Effector memory CD8-positive, alpha-beta T cell (primary cell): Measurements from ENCODE around the gene MUC22.
"Not testable (repeated sequence)": the region's sequence is repeated elsewhere in the genome, so short reads cannot be mapped to it uniquely, and the experiment has no call there.

Source experiments
- ATAC-seq: fragments of 150-1000 bp; cut with Tn5 transposase; replicated peaks from 2 replicates; pipeline ENCODE4 v1.10.0; 2021; ENCODE audit warnings: mild to moderate bottlenecking, moderate library complexity
- DNase-seq, 3 experiments: peaks; one replicate each; pipeline ENCODE4 v3.0.0; 2021
- H3K27ac Mint-ChIP-seq, 2 donors: one replicate each; pipeline ENCODE4 v1.8.0; 2022; ENCODE audit warnings: mild to moderate bottlenecking in 2 of 2, mixed read lengths in 2 of 2, moderate library complexity in 2 of 2
- H3K27me3 Mint-ChIP-seq, 2 donors: one replicate each; pipeline ENCODE4 v1.8.0; 2022; ENCODE audit warnings: mixed read lengths in 2 of 2
- H3K36me3 Mint-ChIP-seq: one replicate; pipeline ENCODE4 v1.8.0; 2022; ENCODE audit warnings: mild to moderate bottlenecking, moderate library complexity, mixed read lengths; ENCODE audit not compliant: insufficient read depth
- H3K4me1 Mint-ChIP-seq, 2 donors: one replicate each; pipeline ENCODE4 v1.8.0; 2022; ENCODE audit warnings: low read depth in 2 of 2, mixed read lengths in 2 of 2
- H3K4me3 Mint-ChIP-seq, 2 donors: one replicate each; pipeline ENCODE4 v1.8.0; 2022; ENCODE audit warnings: mild to moderate bottlenecking in 2 of 2, mixed read lengths in 2 of 2, moderate library complexity in 2 of 2
- H3K9me3 Mint-ChIP-seq, 2 donors: one replicate each; pipeline ENCODE4 v1.8.0; 2022; ENCODE audit warnings: mixed read lengths in 2 of 2

Gene MUC22

DNA sequence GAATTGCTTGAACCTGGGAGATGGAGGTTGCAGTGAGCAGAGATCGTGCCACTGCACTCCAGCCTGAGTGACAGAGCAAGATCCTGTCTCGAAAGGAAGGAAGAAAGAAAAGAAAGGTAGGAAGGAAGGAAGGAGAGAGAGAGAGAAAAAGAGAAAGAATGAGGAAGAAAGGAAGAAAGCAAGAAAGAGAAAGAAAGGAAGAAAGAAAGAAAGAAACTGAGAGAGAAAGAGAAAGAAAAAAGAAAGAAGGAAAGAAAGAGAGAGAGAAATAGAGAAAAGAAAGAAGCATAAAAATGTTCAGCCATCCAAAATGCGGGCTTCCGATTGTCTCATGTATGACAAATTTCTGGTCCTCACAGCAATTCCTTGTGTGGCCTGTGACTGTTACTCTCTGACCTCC is 22.8 kb downstream of the MUC22 start:
- H3K4me3 Mint-ChIP-seq: no peak overlapping the region
- H3K36me3 Mint-ChIP-seq: no peaks in the 10 kb centered on the region
- H3K27ac Mint-ChIP-seq: no peak overlapping the region
- peaks cover 67 to 89% of the 10 kb centered on the region in 2 donors for H3K27me3 Mint-ChIP-seq
- ATAC-seq (no peak), DNase-seq (no peak)
- no peaks in the 10 kb centered on the region for H3K9me3 Mint-ChIP-seq
- H3K4me1 Mint-ChIP-seq: no peaks in the 10 kb centered on the region

DNA sequence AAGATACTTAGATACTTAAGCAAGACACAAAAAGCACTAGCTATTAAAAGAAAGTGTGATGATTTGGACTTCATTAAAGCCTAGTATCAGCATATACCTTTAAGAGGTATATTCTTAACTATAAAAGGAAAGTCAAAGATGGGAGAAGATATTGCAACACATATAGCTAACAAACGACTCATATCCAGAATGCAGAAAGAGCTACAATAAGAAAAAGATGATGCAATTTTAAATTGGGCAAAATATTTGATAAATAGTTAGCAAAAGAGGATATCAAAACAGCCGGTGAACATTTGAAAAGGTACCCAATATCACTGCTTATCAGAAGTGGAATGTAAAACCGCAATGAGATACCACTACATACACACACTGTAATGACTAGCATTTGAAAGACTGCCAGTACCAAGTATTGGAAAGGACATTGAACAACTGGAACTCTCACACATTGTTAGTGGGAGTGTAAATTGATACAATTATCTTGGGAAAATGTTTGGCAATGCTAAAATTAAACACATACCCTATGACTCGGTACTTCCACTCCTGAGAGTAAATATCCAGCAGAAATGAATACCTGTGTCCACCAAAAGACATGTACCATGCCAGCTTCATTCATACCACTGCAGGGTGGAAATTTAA is 25.7 kb downstream of the MUC22 start:
- no peak for ATAC-seq

DNA sequence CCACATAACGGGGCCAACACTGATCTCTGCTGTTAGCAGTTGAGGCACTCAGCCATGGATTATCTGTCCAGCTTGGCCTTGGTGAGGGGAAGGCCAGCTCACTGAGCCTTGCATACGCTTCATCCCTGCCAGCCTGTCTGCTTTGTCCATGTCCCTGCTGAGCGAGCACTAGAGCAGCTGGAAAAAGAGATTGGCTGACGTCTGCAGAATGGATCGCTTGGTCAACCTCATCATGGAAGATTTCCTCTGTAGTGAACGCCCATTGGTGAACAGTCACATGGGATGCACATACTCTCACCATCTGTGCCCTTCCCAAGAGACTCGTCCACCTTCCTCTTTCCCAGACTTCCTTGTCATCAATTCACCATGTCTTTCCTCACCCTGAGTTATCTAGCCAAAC is 26.9 kb downstream of the MUC22 start:
- no peak overlapping the region for H3K4me3 Mint-ChIP-seq
- DNase-seq (no peak), ATAC-seq (no peak)

More for the DNA sequence above, 25.7 kb downstream of the MUC22 start:
- no peak overlapping the region for H3K4me3 Mint-ChIP-seq
- H3K36me3 Mint-ChIP-seq: no peaks in the 10 kb centered on the region
- DNase-seq: no peak
- H3K27me3 Mint-ChIP-seq: peaks cover 60 to 88% of the 10 kb centered on the region in 2 donors
- no peak overlapping the region for H3K27ac Mint-ChIP-seq
- H3K4me1 Mint-ChIP-seq: no peaks in the 10 kb centered on the region
- H3K9me3 Mint-ChIP-seq: no peaks in the 10 kb centered on the region

DNA sequence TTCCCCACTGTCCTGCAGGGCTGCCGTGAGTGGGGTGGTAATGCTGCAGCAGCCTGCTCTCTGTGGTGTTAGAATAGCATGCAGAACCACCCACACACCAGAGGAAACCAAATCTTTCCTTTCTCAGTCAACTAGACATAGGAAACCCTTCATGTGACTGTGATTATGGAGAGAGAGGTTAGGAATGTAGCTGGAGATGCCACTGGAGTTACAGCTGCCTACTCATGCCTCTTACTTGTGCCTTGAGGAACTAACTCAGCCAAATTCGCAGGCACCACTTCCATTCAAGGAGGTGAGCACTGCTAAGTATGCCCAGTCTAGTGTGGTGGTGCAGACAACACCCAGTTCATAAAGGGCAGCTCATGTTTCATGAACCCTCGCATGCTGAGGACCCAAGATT is 27.4 kb downstream of the MUC22 start:
- no peaks in the 10 kb centered on the region for H3K36me3 Mint-ChIP-seq

More for the DNA sequence above, 26.9 kb downstream of the MUC22 start:
- H3K27me3 Mint-ChIP-seq: peaks cover 51 to 87% of the 10 kb centered on the region in 2 donors
- no peaks in the 10 kb centered on the region for H3K36me3 Mint-ChIP-seq
- no peaks in the 10 kb centered on the region for H3K4me1 Mint-ChIP-seq
- no peak overlapping the region for H3K27ac Mint-ChIP-seq
- no peaks in the 10 kb centered on the region for H3K9me3 Mint-ChIP-seq

DNA sequence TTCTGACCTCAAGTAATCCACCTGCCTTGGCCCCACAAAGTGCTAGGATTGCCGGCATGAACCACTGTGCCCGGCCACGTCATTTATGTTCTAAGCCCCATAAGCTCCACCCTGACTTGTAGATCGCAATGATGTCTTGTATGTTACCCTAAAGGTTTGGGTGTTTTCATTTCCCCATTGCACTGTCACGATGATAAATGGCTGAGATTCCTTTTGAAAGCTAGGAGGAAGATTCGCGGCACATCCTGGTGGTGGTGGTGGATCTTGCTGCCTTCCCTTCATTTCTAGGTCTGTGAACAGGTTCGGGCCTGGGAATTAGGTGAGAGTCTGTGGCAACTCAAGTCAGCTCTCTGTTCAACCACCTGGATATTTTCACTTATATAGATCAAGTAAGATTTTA is 28.3 kb downstream of the MUC22 start:
- Mint-ChIP-seq H3K9me3 (no peaks in the 10 kb centered on the region), H3K4me3 (no peak overlapping the region), H3K27me3 (peaks cover 38 to 88% of the 10 kb centered on the region in 2 donors), H3K27ac (no peak overlapping the region), H3K4me1 (peaks cover 2 to 4% of the 10 kb centered on the region in 2 donors), H3K36me3 (no peaks in the 10 kb centered on the region)
- no peak for DNase-seq
- ATAC-seq: no peak

More for the DNA sequence above, 27.4 kb downstream of the MUC22 start:
- ATAC-seq: no peak
- peaks cover 0 to under 1% of the 10 kb centered on the region in 2 donors for H3K4me1 Mint-ChIP-seq
- peaks cover 46 to 87% of the 10 kb centered on the region in 2 donors for H3K27me3 Mint-ChIP-seq
- H3K27ac Mint-ChIP-seq: no peak overlapping the region
- no peaks in the 10 kb centered on the region for H3K9me3 Mint-ChIP-seq
- H3K4me3 Mint-ChIP-seq: no peak overlapping the region
- no peak for DNase-seq

DNA sequence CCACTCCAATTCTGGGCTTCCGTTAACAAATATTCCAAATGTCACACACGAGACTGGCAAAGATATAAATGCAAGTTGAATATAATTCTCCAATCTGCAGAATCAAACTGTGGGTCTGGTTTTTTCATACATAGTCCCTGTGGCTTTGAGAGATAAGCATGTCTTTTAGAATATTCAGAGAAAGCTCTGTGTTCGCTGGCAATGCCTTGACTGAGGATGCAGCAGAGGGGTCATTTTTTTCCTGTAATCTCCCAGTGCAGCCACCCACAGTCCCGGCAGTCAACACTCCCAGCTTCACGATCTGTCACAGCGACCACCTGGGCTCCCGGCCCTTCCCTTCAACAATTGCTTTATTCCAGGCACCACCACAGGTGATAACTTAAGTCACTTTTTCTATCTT is 30.5 kb downstream of the MUC22 start:
- Mint-ChIP-seq H3K4me3 (no peak overlapping the region), H3K36me3 (no peaks in the 10 kb centered on the region), H3K27me3 (peaks cover 41 to 93% of the 10 kb centered on the region in 2 donors), H3K4me1 (peaks cover 2 to 4% of the 10 kb centered on the region in 2 donors), H3K27ac (no peak overlapping the region), H3K9me3 (no peaks in the 10 kb centered on the region)
- no peak for ATAC-seq
- DNase-seq: no peak

DNA sequence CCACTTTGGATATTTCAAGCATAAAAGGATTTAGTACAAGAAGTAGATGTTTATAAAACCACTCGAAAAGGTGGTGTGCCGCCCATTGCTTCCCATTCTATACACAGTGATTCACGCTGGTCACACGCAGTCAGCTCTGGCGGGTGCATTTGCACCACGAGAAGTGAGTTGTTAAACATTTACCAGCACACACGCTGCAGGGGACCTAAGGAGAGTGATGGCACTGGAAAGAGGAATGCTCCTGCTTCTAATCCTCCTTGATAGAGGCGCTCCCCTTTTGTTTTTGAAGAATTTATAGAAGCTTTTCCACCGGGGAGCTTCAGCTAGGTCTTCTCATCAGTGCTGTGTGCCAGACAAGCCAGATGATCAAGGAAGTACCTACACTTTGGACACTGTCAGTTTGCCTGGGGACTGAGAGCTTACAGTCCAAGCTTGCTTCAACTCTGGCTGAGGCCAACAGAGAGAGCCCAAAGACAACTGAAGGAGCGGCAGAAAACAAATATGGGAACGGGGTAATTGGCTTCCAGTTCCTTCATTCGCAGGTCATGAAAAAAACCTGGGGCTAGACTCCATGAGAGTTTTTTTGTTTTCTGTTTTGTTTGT is 31.2 kb downstream of the MUC22 start:
- Mint-ChIP-seq H3K4me1 (peaks cover 2 to 4% of the 10 kb centered on the region in 2 donors), H3K27me3 (peaks cover 45 to 96% of the 10 kb centered on the region in 2 donors)
- DNase-seq: no peak

DNA sequence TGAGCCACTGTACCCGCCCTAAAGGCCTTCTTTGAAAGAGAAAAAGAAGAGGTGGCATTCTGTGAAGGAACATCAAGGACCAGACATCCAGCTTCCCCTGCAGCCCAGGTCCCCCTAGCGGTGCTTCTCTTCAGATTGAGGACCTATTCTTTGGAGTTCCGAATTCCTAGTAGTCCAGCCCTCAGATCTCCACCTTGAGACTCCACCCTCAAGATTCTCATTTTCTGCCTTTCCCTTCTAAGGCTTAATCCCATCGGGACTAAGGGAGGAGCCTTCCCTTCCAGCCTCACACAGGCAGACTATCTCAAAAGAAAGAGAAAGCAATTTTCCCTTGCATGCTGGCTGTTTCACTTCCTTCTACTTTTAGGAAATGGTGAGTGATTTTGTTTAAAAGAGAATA is 32.5 kb downstream of the MUC22 start:
- no peak overlapping the region for H3K4me3 Mint-ChIP-seq
- ATAC-seq (no peak), DNase-seq (peak in 2 of 3 experiments; percentile 11 to 34)
- no peak overlapping the region for H3K27ac Mint-ChIP-seq
- H3K4me1 Mint-ChIP-seq: peaks cover 2 to 4% of the 10 kb centered on the region in 2 donors
- H3K9me3 Mint-ChIP-seq: no peaks in the 10 kb centered on the region
- peaks cover 48 to 96% of the 10 kb centered on the region in 2 donors for H3K27me3 Mint-ChIP-seq
- no peaks in the 10 kb centered on the region for H3K36me3 Mint-ChIP-seq

More for the DNA sequence above, 31.2 kb downstream of the MUC22 start:
- ATAC-seq: no peak
- Mint-ChIP-seq H3K36me3 (no peaks in the 10 kb centered on the region), H3K27ac (no peak overlapping the region), H3K9me3 (no peaks in the 10 kb centered on the region), H3K4me3 (no peak overlapping the region)

DNA sequence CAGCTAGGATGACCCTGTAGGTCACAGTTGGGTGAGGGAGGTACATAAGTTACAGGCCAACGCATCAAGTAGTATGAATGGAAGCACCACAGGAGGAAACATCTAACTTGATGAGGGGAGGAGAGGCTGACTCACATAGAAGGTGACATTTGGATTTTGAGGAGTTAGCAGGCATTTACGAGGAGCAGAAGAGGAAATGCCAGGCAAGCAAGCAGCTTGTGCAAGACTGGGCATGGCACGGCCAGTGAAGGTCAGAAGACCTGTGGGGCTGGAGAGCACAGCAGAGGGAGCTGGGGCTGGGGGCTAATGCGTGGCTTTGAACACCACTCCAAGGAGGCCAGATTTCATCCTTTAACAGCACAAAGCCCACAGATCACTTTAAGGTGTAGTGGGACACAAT is 37.8 kb downstream of the MUC22 start:
- Mint-ChIP-seq H3K27me3 (peaks cover 76 to 81% of the 10 kb centered on the region in 2 donors), H3K36me3 (peaks cover 7% of the 10 kb centered on the region), H3K4me1 (no peaks in the 10 kb centered on the region), H3K9me3 (no peaks in the 10 kb centered on the region), H3K27ac (no peak overlapping the region), H3K4me3 (no peak overlapping the region)
- ATAC-seq (no peak), DNase-seq (no peak)

DNA sequence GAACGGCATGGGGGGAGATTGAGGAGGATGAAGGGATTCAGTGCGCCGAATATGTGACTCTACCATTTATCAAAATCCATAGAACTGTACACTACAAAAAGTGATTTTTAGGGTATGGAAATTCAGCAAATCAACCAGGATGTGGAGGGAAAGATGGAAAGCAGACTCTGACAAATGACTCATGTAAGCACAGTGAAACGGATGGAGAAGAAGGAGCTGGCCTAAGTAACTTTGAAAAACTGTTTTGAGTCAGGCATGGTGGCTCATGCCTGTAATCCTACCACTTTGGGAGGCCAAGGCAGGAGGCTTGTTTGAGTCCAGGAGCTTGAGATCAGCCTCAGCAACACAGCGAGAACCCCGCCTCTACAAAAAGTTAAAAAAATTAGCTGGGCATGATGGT is 39.2 kb downstream of the MUC22 start:
- H3K9me3 Mint-ChIP-seq: no peaks in the 10 kb centered on the region
- peaks cover 82 to 86% of the 10 kb centered on the region in 2 donors for H3K27me3 Mint-ChIP-seq
- peaks cover 7% of the 10 kb centered on the region for H3K36me3 Mint-ChIP-seq
- ATAC-seq: no peak
- no peak overlapping the region for H3K27ac Mint-ChIP-seq
- H3K4me3 Mint-ChIP-seq: no peak overlapping the region
- H3K4me1 Mint-ChIP-seq: no peaks in the 10 kb centered on the region
- DNase-seq: no peak

DNA sequence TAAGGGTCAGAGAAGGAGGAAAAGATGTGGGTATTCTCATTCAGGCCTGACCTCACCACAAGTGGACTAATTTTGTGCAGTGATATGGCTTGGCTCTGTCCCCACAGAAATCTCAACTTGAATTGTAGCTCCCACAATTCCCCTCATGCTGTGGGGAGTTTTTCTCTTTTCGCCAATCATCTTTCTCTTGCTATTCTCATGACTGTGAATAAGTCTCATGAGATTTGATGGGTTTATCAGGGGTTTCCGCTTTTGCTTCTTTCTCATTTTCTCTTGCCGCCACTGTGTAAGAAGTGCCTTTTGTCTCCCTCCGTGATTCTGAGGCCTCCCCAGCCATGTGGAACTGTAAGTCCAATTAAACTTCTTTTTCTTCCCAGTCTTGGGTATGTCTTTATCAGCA is 42.9 kb downstream of the MUC22 start:
- not testable (repeated sequence) for H3K4me1 Mint-ChIP-seq, ATAC-seq, H3K9me3 Mint-ChIP-seq, H3K4me3 Mint-ChIP-seq, DNase-seq, H3K36me3 Mint-ChIP-seq, H3K27ac Mint-ChIP-seq
- H3K27me3 Mint-ChIP-seq: peaks cover 66 to 67% of the 10 kb centered on the region in 2 donors

DNA sequence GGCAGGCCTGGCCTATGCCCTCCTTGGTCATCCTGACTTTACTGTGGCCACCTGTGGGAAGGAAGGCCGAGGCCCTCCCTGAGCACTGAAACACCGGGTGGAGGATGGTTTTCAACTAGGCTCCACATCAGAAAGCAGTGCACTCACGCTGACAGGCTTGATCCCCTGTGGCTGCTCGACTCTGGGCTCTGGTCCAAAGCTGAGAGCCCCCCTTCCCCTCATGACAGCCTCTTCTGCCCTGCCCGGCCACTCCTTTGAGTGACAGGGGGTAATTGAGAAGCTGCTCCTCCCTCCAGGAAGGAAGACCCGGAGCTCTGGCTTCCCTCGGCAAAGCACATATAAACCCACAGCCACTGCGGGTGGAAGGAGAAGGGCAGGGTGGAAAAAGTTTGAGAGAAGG is 43.6 kb downstream of the MUC22 start:
- H3K27ac Mint-ChIP-seq: no peak overlapping the region
- H3K9me3 Mint-ChIP-seq: no peaks in the 10 kb centered on the region
- ATAC-seq: no peak
- peaks cover 60 to 61% of the 10 kb centered on the region in 2 donors for H3K27me3 Mint-ChIP-seq
- DNase-seq: no peak
- H3K4me3 Mint-ChIP-seq: no peak overlapping the region
- H3K4me1 Mint-ChIP-seq: no peaks in the 10 kb centered on the region
- peaks cover 7% of the 10 kb centered on the region for H3K36me3 Mint-ChIP-seq

DNA sequence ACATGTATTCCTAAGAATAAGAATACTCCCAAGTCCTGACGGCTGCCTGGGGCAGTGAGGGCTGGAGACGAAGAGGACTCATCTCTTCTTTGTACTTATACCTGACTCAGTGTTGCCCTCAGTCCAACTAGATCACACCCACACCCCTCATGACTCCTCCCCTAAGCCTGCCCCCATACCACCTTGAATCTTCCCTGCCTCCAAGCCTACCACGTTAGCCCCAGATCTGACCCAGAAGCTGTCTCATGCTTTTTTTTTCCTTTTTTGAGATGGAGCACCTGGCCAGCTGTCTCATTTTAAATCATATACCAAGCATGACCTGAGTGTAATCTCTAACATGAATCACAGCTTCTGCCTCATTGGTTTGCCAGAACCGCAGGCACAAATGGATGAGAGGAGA is 45.2 kb downstream of the MUC22 start:
- peaks cover 50 to 51% of the 10 kb centered on the region in 2 donors for H3K27me3 Mint-ChIP-seq
- no peak overlapping the region for H3K27ac Mint-ChIP-seq
- ATAC-seq (no peak), DNase-seq (no peak)
- peaks cover 3% of the 10 kb centered on the region for H3K36me3 Mint-ChIP-seq
- no peak overlapping the region for H3K4me3 Mint-ChIP-seq
- H3K4me1 Mint-ChIP-seq: no peaks in the 10 kb centered on the region
- no peaks in the 10 kb centered on the region for H3K9me3 Mint-ChIP-seq

DNA sequence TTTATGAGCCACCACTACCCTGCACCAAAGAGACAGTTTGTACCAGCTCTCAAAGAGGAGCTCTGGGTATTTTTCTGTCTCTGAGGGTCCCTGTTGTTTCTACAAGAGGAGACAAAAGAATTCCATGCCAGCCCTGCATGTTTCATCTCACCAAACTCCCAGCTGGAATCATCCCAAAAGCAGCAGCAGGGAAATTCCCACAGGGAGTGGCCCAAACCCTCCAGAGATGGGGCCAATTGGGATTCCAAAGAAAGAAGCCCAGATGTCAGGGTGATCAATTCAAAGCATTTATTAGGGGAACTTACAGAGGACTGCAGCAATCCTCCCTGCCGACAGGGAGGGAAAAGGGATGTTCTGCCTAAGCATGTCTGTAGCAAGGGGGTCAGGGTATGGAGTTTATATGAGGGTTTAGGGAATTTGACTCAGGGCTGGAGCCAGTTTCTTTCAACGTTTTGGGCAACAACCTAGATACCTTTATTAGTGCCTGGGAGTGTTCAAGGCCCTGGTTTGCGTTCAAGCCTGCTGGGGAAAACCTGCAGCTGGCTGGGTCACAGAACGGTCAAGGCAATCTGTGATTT is 47.2 kb downstream of the MUC22 start:
- peaks cover 5% of the 10 kb centered on the region for H3K36me3 Mint-ChIP-seq

More for the DNA sequence above, 47.2 kb downstream of the MUC22 start:
- Mint-ChIP-seq H3K27ac (no peak overlapping the region), H3K9me3 (no peaks in the 10 kb centered on the region), H3K4me3 (no peak overlapping the region), H3K4me1 (no peaks in the 10 kb centered on the region), H3K27me3 (peaks cover 33 to 51% of the 10 kb centered on the region in 2 donors)
- DNase-seq: no peak
- no peak for ATAC-seq
